Measurements from ENCODE around the gene SLC25A11.

Gene SLC25A11

GRCh38 chr17:4893721-4894560 is 45.9 kb downstream of the SLC25A11 start:
- H3K27me3 ChIP-seq (ENCODE audit: control insufficient read depth, insufficient read depth, low read length) = no peaks in the 10 kb centered on the region
- H3K27ac ChIP-seq (ENCODE audit: low read length) = no peak overlapping the region
- H3K36me3 ChIP-seq (ENCODE audit: control insufficient read depth, insufficient read depth, low read length) = peaks cover 40% of the 10 kb centered on the region
- no peak for DNase-seq (ENCODE audit: low read depth, low spot score)
- no peaks in the 10 kb centered on the region for H3K9me3 ChIP-seq (ENCODE audit: control insufficient read depth, insufficient read depth, low read length)
- no peaks in the 10 kb centered on the region for H3K4me1 ChIP-seq (ENCODE audit: control insufficient read depth, insufficient read depth, low read length)
- H3K4me3 ChIP-seq (ENCODE audit: low read length) = no peak overlapping the region
- no CpG with 5 or more reads among the region's 31 CpGs for WGBS (ENCODE audit: insufficient coverage, insufficient read length)

DNA sequence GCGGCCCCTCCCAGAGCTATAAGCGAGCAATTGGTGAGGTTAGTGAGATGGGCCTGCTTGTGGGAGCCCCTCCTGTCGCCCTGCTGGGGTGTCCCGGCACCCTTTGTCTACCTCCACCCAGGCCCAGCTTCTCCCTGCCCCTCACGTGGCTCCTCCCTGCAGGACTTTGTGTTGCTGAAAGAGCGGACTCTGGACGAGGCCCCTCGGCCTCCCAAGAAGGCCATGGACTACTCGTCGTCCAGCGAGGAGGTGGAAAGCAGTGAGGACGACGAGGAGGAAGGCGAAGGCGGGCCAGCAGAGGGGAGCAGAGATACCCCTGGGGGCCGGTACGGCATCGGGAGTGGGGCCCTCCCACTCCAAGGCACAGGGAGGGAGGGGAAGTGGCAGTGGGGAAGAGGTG is 46.6 kb downstream of the SLC25A11 start:
- H3K9me3 ChIP-seq (ENCODE audit: control insufficient read depth, insufficient read depth, low read length) = no peaks in the 10 kb centered on the region
- H3K27me3 ChIP-seq (ENCODE audit: control insufficient read depth, insufficient read depth, low read length) = no peaks in the 10 kb centered on the region
- WGBS (ENCODE audit: insufficient coverage, insufficient read length) = no CpG with 5 or more reads among the region's 18 CpGs
- H3K4me3 ChIP-seq (ENCODE audit: low read length) = no peak overlapping the region
- H3K27ac ChIP-seq (ENCODE audit: low read length) = no peak overlapping the region
- no peak for DNase-seq (ENCODE audit: low read depth, low spot score)
- H3K36me3 ChIP-seq (ENCODE audit: control insufficient read depth, insufficient read depth, low read length) = peaks cover 40% of the 10 kb centered on the region
- no peaks in the 10 kb centered on the region for H3K4me1 ChIP-seq (ENCODE audit: control insufficient read depth, insufficient read depth, low read length)

DNA sequence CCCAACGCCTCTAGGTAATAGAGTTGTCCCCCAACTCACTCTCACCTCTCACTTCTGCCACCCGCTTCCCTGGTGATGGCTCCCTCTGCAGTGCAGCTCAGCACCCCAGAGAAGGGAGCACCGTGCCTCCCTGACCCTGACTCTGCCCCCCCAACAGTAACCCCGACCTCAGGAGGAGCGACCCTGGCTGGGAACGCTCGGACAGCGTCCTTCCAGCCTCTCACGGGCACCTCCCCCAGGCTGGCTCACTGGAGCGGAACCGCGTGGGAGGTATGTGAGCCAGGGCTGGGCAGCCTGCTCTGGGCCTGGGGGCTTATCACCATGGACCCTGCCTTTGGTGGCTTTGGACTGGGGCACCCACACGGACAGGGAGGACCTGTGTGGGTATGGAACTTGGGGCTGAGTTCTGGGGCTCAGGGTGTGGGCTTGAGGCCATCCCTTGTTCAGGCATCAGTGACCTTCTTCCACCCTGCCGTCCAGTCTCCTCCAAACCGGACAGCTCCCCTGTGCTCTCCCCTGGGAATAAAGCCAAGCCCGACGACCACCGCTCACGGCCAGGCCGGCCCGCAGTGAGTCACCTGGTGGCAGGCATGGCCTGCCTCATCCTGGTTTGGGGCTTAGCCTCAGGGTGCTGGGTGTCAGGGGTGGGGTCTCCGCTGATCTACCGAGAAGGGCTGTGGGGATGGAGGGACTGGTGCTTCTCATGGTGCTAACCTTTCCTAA is 47.2 kb downstream of the SLC25A11 start:
- no CpG with 5 or more reads among the region's 23 CpGs for WGBS (ENCODE audit: insufficient coverage, insufficient read length)
- Histone ChIP-seq H3K4me1 (ENCODE audit: control insufficient read depth, insufficient read depth, low read length) (no peaks in the 10 kb centered on the region), H3K27me3 (ENCODE audit: control insufficient read depth, insufficient read depth, low read length) (no peaks in the 10 kb centered on the region), H3K9me3 (ENCODE audit: control insufficient read depth, insufficient read depth, low read length) (no peaks in the 10 kb centered on the region), H3K4me3 (ENCODE audit: low read length) (no peak overlapping the region), H3K36me3 (ENCODE audit: control insufficient read depth, insufficient read depth, low read length) (peaks cover 40% of the 10 kb centered on the region), H3K27ac (ENCODE audit: low read length) (no peak overlapping the region)
- DNase-seq (ENCODE audit: low read depth, low spot score) = no peak

DNA sequence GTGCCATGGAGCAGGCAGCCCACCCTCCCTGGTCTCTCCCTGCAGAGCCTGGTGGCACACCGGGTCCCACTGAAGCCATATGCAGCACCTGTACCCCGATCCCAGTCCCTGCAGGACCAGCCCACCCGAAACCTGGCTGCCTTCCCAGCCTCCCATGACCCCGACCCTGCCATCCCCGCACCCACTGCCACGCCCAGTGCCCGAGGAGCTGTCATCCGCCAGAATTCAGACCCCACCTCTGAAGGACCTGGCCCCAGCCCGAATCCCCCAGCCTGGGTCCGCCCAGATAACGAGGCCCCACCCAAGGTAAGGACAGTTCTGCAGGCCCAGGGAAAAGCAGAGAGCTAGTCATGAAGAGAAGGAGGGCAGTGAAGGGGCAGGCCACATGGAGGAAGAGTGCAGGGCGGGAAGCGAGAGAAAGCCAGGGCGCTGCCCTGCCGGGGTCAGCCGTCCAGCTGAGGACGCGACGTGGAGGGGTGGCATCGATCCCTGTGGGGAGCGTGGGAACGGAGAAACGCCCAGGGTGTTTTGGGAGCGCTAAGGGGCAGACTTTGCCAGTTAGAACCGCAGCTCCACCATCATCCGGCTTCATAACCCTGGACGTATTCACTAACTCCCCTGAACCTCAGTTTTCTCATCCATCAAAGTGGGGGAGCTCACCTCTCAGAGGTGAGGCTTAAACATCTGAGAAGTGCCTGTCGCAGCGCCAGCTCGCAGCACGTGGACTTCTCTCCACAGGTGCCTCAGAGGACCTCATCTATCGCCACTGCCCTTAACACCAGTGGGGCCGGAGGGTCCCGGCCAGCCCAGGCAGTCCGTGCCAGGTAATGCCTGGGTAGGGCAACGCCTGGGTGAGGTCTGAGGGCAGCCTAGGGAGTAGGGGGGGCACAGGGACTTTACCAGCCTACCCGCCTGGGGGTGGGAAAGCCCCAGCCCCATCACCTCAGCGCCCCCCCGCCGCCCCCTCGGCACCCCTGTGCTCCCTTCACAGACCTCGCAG is 48.1 kb downstream of the SLC25A11 start:
- DNase-seq (ENCODE audit: low read depth, low spot score) = no peak
- peaks cover 46% of the 10 kb centered on the region for H3K36me3 ChIP-seq (ENCODE audit: control insufficient read depth, insufficient read depth, low read length)
- no peak overlapping the region for H3K4me3 ChIP-seq (ENCODE audit: low read length)
- whole genome bisulfite sequencing (ENCODE audit: insufficient coverage, insufficient read length) = no CpG with 5 or more reads among the region's 42 CpGs
- H3K9me3 ChIP-seq (ENCODE audit: control insufficient read depth, insufficient read depth, low read length) = no peaks in the 10 kb centered on the region
- H3K4me1 ChIP-seq (ENCODE audit: control insufficient read depth, insufficient read depth, low read length) = no peaks in the 10 kb centered on the region
- no peaks in the 10 kb centered on the region for H3K27me3 ChIP-seq (ENCODE audit: control insufficient read depth, insufficient read depth, low read length)
- no peak overlapping the region for H3K27ac ChIP-seq (ENCODE audit: low read length)

- DNase-seq (ENCODE audit: low read depth, low spot score) = no peak
- WGBS (ENCODE audit: insufficient coverage, insufficient read length) = no CpG with 5 or more reads among the region's 18 CpGs
- Histone ChIP-seq H3K27me3 (ENCODE audit: control insufficient read depth, insufficient read depth, low read length) (no peaks in the 10 kb centered on the region), H3K27ac (ENCODE audit: low read length) (no peak overlapping the region), H3K9me3 (ENCODE audit: control insufficient read depth, insufficient read depth, low read length) (no peaks in the 10 kb centered on the region), H3K4me3 (ENCODE audit: low read length) (no peak overlapping the region), H3K36me3 (ENCODE audit: control insufficient read depth, insufficient read depth, low read length) (peaks cover 41% of the 10 kb centered on the region), H3K4me1 (ENCODE audit: control insufficient read depth, insufficient read depth, low read length) (no peaks in the 10 kb centered on the region)
These were observed 52.3 kb downstream of the SLC25A11 start for GRCh38 chr17:4887581-4887980.

Measured in iPS DF 6.9 (cell line).